ENCODE measurements around the gene LRP2BP.

DNA sequence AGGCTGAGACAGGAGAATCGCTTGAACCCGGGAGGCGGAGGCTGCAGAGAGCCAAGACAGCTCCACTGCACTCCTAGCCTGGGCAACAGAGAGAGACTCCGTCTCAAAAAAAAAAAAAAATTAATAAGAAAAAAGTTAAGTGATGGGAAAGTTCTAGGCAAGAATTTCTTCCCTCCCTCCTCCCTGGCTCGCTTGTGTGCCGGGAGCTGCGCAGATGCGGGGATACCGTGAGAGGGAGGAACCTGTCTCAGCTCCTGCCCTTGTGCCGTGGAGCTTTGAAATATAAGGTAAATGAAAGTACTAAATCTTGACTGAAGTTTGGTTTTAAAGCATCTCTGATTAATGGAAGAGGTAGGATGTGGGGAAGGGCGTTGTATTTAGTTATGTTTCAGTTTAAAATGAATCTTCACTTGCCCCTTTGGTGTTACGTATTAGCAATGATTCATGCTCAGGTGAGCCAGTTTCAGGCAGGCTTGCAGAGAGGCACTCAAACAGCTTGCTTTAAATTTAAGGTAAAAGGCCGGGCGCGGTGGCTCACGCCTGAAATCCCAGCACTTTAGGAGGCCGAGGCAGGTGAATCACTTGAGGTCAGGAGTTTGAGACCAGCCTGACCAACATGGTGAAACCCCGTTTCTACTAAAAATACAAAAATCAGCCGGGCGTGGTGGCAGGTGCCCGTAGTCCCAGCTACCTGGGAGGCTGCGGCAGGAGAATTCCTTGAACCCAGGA is 31.4 kb upstream of the LRP2BP start:
- TF ChIP-seq CTCF (IDR thresholded peaks at IDR 0.05) (no peak), POLR2A (IDR thresholded peaks at IDR 0.05) (no peak), EP300 (IDR thresholded peaks at IDR 0.05) (no peak)
